Bone marrow (tissue), 2 donors: ENCODE results near the gene ACY1.
"Not testable (repeated sequence)": the region's sequence is repeated elsewhere in the genome, so short reads cannot be mapped to it uniquely, and the experiment has no call there.

Experiments used
- DNase-seq, 2 donors: peaks; one replicate each; lab custom pipeline; 2025; lab: John Stamatoyannopoulos, UW

Gene ACY1

DNA sequence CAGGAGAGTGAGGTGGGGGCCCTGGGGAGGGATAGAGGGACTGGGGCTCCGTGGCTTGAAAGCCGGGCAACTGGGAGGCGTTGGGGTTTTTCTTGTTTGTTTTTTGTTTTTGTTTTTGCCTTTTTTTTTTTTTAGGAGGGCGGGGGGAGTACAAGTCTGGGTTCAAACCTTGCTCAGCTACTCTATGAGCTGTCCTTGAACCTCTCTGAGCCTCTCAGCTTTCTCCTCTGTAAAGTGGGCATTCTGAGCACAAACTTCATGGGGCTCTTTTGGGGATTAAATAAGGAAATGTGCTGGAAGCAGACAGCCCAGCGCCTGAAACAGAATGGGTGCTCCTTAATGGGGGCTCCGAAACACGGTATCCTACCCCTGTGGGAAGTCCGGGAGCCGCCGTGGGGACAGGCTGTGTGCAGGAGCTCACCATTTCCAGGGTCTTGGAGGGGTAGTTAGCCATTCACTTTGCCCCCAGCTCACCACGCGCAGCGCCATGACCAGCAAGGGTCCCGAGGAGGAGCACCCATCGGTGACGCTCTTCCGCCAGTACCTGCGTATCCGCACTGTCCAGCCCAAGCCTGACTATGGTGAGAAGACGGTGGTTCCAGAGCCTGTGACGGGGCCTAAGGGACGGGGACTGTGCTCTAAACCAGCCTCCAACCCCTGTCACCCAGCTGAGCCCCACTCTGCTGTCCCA, 388 bp downstream of the ACY1 start:
- no peak for DNase-seq

GRCh38 chr3:51984269-51984647, 923 bp downstream of the ACY1 start:
- no peak for DNase-seq

DNA sequence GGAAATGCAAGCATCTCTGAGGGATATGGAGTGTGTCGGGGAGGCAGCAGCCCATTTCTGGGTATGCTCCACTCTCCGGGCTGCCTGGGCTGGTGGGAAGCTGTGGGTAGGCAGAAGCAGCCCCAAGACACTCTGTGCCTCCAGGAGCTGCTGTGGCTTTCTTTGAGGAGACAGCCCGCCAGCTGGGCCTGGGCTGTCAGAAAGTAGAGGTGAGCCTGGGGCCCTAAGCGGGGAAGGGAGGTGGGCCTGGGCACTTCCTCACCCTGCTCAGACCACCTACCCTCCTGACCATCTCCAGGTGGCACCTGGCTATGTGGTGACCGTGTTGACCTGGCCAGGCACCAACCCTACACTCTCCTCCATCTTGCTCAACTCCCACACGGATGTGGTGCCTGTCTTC, 1.7 kb downstream of the ACY1 start:
- no peak for DNase-seq

DNA sequence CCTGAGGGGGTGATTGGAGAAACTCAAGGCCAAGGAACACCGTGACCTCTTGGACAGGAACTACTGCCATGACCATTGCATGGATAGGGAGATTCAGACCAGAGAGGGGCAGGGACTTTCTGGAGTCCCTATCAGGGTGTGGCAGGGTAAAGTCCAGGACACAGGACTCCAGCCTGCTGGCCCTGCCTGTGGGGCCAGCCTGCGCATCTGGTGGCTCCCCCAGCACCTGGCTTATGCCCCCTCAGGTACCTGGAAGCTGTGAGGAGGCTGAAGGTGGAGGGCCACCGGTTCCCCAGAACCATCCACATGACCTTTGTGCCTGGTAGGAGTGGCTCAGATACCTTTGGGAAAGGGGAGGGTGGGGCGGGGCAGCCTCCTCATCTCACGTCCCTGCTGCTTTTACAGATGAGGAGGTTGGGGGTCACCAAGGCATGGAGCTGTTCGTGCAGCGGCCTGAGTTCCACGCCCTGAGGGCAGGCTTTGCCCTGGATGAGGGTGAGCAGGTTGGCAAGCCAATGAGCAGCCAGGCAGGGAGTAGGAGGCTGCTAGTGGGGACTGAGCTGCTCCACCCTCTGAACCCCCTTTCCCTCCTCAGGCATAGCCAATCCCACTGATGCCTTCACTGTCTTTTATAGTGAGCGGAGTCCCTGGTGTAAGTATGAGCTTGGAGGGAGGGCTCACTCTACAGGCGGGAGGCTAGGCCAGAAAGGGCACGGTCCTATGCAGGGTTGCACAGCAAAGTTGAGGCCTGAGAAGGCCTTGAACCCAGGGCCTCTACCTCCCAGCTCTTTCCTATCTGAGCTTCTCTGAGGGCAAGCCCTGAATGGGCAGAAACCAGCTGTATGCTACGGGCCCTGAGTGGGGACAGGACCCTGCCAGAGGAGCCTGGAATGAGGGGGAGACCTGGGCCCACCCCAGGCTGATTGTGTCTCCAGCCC, 2.9 kb downstream of the ACY1 start:
- DNase-seq = no peak

GRCh38 chr3:51987568-51987967, 4.2 kb downstream of the ACY1 start:
- no peak for DNase-seq

DNA sequence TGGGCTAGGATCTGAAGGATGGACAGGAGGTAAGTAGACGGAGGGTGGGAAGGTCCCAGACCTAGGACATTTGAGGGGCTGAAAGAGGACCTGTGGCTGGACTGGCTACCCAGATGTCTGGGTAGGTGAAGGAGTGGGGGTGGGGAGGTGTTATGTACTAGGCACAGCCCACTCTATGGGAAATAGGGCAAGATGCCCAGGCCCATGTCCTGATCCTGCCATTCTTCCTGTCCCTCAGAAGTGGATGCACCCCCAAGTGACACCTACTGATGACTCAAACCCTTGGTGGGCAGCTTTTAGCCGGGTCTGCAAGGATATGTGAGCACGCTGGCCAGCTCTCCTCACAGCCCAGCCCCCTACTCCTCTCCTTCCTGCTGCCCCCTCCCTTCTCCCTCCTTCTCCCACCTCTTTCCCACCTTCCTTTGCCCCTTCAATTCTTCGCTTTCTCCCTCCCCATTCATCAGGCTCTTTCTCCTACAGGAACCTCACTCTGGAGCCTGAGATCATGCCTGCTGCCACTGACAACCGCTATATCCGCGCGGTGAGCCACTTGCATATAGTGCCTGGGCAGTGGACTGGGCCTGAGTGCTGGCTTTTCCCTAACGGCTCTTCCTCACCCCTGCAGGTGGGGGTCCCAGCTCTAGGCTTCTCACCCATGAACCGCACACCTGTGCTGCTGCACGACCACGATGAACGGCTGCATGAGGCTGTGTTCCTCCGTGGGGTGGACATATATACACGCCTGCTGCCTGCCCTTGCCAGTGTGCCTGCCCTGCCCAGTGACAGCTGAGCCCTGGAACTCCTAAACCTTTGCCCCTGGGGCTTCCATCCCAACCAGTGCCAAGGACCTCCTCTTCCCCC, 5.2 kb downstream of the ACY1 start:
- no peak for DNase-seq

GRCh38 chr3:51990501-51990971, 7.2 kb downstream of the ACY1 start:
- not testable (repeated sequence) for DNase-seq

DNA sequence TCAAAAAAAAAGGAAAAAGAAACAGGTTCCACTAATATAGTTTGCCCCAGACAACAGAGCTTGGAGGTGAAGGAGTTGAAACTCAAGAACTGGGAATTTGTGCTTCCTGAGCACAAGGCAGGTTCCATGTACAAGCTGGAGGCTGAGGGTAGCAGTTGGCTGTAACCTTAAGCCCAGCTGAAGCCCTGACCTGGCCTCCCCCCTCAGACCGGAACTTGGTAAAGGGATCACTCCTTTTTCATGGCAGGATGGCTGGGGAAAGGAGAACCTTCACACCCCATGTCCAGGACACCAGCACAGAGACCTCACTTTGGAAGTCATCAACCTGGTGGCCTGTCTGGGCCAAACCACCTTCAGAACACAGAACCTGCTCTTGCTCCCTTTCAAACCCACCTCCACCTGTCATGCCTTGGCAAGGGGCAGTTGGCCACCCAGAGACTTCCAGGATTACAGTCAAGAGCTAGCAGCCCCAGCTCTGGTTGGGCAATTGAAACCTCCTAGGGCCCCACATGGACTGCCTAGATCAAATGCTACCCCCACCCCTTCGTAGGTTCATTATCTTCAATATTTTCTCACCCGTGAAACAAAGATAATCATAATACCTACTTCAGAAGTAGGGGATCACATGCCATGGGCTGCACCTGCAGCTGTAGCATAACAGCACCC, 8.8 kb downstream of the ACY1 start:
- no peak for DNase-seq

DNA sequence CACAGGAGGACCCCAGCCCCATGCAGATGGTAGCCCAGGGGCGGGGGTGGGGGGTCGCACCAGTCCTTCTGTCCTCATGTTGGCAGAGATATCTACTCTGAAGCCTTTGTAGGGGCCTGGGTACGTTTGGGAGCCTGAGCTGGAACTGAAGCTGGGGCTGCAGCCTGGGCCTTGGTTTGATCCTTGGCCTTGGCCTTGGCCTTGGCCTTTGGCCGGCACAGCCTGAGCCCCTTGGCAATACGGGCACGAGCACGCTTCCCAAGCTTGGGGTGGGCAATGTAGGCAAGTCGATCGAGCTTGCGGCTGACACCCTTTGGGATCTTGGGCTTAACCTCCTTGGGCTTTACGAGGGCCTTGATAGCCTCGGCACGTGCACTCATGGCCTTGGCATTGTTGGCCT, 10.3 kb downstream of the ACY1 start:
- not testable (repeated sequence) for DNase-seq

DNA sequence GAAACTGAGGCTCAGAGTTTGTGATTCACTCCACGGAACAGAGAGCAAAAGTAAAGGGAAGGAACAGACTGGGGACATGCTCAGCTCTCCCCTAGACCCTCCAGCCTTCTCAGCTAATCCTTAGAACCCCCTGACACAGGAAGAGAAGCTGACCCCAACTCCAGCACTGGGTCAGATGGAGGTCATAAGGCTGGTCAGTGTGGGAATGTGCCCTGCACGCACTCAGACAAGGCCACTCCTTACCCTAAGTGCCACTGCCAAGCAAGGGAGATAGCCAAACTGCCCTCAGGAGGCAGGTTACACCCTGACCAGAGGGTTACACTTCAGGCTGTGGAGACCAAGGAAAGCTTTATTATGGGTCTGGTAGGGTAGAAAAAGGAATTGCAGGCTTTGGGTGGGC, 11.2 kb downstream of the ACY1 start:
- DNase-seq = no peak

GRCh38 chr3:51995346-51996163, 12.2 kb downstream of the ACY1 start, which contains the start of gene RPL29:
RPL29 (minus strand) TSS chr3:51995895; CDS start chr3:51995461, 434 bp downstream.
- DNase-seq = peak; percentile 73 to 98

DNA sequence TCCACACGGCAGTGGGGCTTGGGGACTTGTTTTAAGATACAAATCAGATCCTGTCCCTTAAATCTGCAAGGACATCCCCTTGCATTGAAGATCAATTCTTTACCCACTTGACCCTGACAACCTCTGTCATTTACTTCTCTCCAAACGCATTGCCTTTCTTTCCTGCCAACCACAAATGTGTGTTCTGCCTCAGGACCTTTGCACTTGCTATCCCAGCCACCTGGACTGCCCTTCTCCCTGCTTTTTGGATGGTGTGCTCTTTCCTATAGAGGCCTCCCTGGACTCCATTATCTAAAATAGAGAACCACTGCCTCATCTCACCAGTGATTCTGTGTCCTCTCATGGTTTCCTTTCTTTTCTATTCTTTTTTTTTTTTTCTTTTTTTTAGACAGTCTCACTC, 13.8 kb downstream of the ACY1 start:
- no peak for DNase-seq

DNA sequence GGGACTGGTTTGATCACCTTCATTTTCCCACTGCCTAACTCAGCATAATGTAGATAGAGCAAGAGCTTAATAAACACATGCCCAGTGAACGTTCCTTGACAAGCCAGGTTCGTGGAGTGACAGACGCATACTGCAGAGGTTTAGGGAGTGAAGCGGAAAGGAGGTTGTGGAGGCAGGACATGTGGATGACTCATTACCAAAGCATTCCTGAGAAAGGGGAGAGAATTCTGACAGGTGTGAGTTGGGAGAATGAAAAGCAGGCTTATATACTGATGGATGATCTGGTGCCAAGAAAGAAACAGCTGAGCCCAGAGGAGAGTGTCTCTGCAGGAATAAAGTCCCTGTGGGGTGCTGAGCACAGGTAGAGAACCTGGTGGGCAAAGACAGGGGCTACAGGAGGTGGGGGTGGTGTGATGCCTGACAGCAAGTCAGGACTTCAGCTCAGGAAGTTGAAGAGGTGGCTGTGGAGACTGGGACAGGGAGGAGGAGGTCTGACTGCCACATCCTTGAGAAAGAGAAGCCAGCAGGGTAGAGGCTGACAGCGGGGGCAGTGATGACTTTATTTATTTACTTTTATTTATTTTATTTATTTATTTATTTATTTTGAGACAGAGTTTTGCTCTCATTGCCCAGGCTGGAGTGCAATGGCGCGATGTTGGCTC, 14.7 kb downstream of the ACY1 start:
- no peak for DNase-seq

GRCh38 chr3:51998774-51999173, 15.4 kb downstream of the ACY1 start:
- no peak for DNase-seq

GRCh38 chr3:51999846-52000245, 16.5 kb downstream of the ACY1 start:
- no peak for DNase-seq

- DNase-seq = peak; percentile 32 to 56
Observed at GRCh38 chr3:52001443-52001974, 18.2 kb downstream of the ACY1 start.

- no peak for DNase-seq
Observed at GRCh38 chr3:52002748-52003147, 19.4 kb downstream of the ACY1 start.

DNA sequence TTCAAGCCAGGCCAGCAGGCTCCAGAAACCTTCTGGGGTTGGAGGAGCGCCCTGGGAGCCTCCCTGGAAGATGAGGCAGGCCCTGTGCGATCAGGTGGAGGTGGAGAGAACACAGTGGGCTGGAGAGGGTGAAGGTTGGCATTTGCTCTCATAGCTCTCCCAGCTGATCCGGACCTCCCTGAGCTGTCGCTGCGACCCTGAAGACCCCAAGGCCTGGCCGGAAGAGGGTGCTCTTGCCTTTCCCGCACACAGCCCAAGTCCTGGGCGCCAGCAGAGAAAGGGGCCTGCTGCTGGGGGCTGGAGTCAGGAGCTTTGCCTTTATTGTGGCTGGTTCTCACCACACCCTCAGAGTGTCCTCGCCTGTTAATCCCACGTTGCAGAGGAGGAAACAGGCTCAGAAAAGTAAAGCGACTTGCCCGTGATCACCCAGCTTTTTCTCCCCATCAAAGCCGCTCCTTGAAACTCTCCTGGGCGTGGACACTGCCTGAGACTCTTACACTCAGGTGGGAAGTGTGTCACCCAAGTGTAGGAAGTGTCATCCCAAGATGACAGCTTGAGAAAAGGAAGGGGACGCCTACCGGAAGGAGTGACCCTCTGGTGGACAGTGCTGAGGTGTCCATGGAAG, 20.9 kb downstream of the ACY1 start:
- no peak for DNase-seq

DNA sequence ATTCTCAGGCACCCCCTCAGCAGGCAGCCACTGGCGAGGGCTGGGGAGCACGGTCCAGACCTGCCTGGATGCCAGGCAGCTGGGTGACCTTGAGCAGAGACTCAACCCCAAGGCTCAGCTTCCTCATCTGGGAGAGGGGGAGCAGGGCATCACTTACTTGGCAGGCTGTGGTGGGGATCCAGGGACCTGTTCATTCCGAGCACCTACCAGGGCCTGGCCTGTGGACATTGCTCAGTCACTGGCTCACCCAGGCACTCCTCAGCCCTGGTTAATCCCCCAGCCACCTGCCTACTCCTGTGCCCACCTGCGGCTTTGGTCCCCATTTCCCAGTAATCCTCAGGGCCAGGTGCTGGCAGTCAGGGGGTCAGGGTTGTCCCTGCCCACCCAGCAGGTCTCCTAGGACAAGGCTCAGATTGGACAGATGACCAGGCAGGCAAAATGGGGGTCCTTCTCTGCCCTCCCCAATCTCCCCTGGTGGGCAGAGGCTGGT, 21.6 kb downstream of the ACY1 start:
- DNase-seq = no peak
